Vagina (tissue), 2 donors: Measurements from ENCODE around the gene SLC12A7. TPM values are rescaled to one million over a fixed set of nuclear protein-coding genes. Genes with fewer than 3 reads are reported as not detected.

Experiments
- DNase-seq, 2 donors: peaks; one replicate each; pipeline ENCODE4 v3.0.0-alpha.2; 2017; ENCODE audit errors: extremely low spot score in 2 of 2
- H3K27ac ChIP-seq: fragments of 200-600 bp; sonication (generic); one replicate; pipeline ENCODE4 v1.5.1; 2019
- H3K27me3 ChIP-seq: fragments of 200-600 bp; sonication (generic); one replicate; pipeline ENCODE4 v1.5.1; 2019
- H3K36me3 ChIP-seq, 2 donors: fragments of 200-600 bp; sonication (generic); one replicate each; pipeline ENCODE4 v1.5.1; 2017 to 2019
- H3K4me1 ChIP-seq: fragments of 200-600 bp; sonication (generic); one replicate; pipeline ENCODE4 v1.5.1; 2019
- H3K4me3 ChIP-seq, 2 donors: fragments of 200-600 bp; sonication (generic); 1 replicate in 1 of 2; 2 replicates in 1 of 2; pipeline ENCODE4 v1.5.1; 2016 to 2019
- H3K9me3 ChIP-seq: fragments of 200-600 bp; sonication (generic); one replicate; pipeline ENCODE4 v1.5.1; 2019
- POLR2A ChIP-seq, 2 donors: fragments of 450-650 bp; IDR thresholded peaks; one replicate each; pipeline ENCODE4 v1.6.1; 2017; ENCODE audit warnings: antibody characterized with exemption in 2 of 2, mild to moderate bottlenecking in 2 of 2, moderate library complexity in 2 of 2
- POLR2AphosphoS5 ChIP-seq, 2 donors: sonication (generic); formaldehyde crosslinking; IDR thresholded peaks; one replicate each; pipeline ENCODE4 v1.9.0; 2017; ENCODE audit warnings: antibody characterized with exemption in 2 of 2, mild to moderate bottlenecking in 2 of 2, low read depth in 1 of 2; ENCODE audit not compliant: insufficient read depth in 1 of 2
- intact Hi-C: fragments of 100-400 bp; cut with DNase I; formaldehyde crosslinking; loops from one replicate; pipeline ENCODE4 v1.15.1; 2023
- total RNA-seq: library from RNA; depleted of rRNA; stranded (reverse); fragments of >200 nt; gene quantifications from one replicate; pipeline ENCODE4 v1.2.3, GENCODE V29; 2016
- TF ChIP-seq, protein P1 (sequence below), 3 experiments: fragments of 450-650 bp in 2 of 3; fragments of 200-600 bp in 1 of 3; sonication (generic) in 1 of 3; IDR thresholded peaks; one replicate each; pipeline ENCODE4 v1.5.1; 2017 to 2019; ENCODE audit warnings: antibody characterized with exemption in 3 of 3, mild to moderate bottlenecking in 2 of 3, moderate library complexity in 2 of 3

SLC12A7 gene
- total RNA-seq, 1 donor from 2014 or later = 21.6 TPM

GRCh38 chr5:1037671-1038416 lies 74.0 kb downstream of the SLC12A7 start:
- no peak for DNase-seq
- Histone ChIP-seq H3K4me1 (no peaks in the 10 kb centered on the region), H3K9me3 (no peaks in the 10 kb centered on the region), H3K36me3 (no peaks in the 10 kb centered on the region), H3K27ac (no peak overlapping the region), H3K4me3 (no peak overlapping the region), H3K27me3 (no peaks in the 10 kb centered on the region)
- intact Hi-C loops = no loop called here
- no peak for TF ChIP-seq POLR2A (IDR thresholded peaks at IDR 0.05)
- TF ChIP-seq, protein P1, sequence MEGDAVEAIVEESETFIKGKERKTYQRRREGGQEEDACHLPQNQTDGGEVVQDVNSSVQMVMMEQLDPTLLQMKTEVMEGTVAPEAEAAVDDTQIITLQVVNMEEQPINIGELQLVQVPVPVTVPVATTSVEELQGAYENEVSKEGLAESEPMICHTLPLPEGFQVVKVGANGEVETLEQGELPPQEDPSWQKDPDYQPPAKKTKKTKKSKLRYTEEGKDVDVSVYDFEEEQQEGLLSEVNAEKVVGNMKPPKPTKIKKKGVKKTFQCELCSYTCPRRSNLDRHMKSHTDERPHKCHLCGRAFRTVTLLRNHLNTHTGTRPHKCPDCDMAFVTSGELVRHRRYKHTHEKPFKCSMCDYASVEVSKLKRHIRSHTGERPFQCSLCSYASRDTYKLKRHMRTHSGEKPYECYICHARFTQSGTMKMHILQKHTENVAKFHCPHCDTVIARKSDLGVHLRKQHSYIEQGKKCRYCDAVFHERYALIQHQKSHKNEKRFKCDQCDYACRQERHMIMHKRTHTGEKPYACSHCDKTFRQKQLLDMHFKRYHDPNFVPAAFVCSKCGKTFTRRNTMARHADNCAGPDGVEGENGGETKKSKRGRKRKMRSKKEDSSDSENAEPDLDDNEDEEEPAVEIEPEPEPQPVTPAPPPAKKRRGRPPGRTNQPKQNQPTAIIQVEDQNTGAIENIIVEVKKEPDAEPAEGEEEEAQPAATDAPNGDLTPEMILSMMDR (IDR thresholded peaks at IDR 0.05) = no peak
- TF ChIP-seq POLR2AphosphoS5 (IDR thresholded peaks at IDR 0.05; ENCODE audit: insufficient read depth in 1 of 2, low read depth in 1 of 2) = no peak

DNA sequence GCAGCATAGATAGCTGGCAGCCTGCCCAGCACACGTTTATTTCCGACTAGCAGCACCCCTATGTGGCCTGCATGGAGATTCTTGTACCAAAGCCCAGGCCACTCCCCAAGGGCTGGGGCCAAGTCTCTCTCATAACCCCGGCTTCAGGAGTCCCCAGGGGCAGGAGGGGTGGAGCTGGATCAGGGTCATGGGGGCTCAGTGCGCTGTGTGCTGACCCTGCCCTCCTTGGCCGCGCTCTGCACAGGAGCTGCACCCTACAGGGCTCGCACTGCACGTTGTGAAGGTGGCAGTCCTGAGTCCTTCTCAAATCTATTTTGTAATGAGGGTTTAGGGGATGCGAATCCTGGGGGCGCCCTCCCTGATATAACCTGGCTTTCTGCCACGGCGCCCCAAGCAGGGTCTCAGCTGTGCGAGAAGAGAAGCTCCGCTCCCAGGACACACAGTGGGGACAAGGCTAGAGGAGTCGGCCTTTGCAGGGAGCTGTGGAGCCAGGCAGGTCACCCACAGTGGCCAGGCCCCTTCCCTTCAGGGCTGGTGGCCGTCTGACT lies 74.7 kb downstream of the SLC12A7 start:
- H3K27me3 ChIP-seq = no peaks in the 10 kb centered on the region
- H3K4me1 ChIP-seq = no peaks in the 10 kb centered on the region
- H3K9me3 ChIP-seq = no peaks in the 10 kb centered on the region
- H3K36me3 ChIP-seq = no peaks in the 10 kb centered on the region
- H3K4me3 ChIP-seq = no peak overlapping the region
- intact Hi-C loops = no loop called here
- TF ChIP-seq, protein P1 (IDR thresholded peaks at IDR 0.05) = no peak
- TF ChIP-seq POLR2AphosphoS5 (IDR thresholded peaks at IDR 0.05; ENCODE audit: insufficient read depth in 1 of 2, low read depth in 1 of 2) (no peak), POLR2A (IDR thresholded peaks at IDR 0.05) (no peak)
- no peak for DNase-seq
- H3K27ac ChIP-seq = no peak overlapping the region

GRCh38 chr5:1036504-1037122 lies 75.2 kb downstream of the SLC12A7 start:
- TF ChIP-seq POLR2AphosphoS5 (IDR thresholded peaks at IDR 0.05; ENCODE audit: insufficient read depth in 1 of 2, low read depth in 1 of 2) (no peak), POLR2A (IDR thresholded peaks at IDR 0.05) (no peak)
- TF ChIP-seq, protein P1 (IDR thresholded peaks at IDR 0.05) = no peak
- H3K27me3 ChIP-seq = no peaks in the 10 kb centered on the region
- DNase-seq = no peak
- H3K4me3 ChIP-seq = no peak overlapping the region
- no peaks in the 10 kb centered on the region for H3K4me1 ChIP-seq
- no peaks in the 10 kb centered on the region for H3K36me3 ChIP-seq
- no peaks in the 10 kb centered on the region for H3K9me3 ChIP-seq
- no peak overlapping the region for H3K27ac ChIP-seq
- intact Hi-C loops = no loop called here

DNA sequence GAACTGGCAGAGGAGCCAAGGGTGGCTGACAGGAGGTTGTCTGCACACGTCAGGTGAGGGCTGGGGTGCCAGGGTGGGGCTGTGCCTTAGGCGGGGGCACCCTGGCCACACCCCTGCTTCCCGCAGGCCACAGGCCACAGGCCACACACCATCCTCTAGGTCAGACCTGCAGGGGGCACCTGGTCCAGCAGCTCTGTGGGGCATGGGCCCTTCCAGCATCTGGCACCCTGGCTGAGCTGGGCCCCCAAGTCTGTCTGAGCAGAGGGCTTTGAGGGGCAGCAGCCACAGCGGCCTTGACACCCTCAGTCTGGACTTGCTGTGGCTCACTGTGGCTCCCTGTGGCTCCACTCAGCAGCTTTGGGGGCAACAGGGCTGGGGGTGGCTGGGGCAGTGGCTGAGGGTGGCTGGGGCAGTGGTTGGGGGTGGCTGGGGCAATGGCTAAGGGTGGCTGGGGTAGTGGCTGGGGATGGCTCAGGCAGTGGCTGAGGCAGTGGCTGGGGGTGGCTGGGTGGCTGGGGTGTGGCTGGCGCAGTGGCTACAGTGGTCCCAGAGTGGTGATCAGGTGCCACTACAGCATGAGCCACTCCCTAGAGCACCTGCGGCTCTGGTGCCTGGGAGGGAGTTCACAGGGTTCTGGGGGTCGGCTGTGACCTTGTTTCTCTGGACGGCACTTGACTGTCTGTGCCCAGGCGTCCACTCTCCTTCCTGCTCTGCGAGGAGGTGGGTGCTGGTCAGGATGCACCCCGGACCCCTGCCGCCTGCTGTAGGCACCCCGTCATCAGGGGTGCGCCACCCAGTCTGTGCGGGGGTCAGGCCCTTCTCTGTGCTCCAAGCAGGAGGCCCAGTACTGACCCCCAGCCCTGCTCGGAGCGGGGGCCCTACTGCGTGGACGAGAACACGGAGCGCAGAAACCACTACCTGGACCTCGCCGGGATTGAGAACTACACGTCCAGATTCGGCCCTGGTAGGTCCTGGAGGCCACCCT lies 76.2 kb downstream of the SLC12A7 start:
- intact Hi-C loops = no loop called here
- no peak for DNase-seq
- Histone ChIP-seq H3K36me3 (no peaks in the 10 kb centered on the region), H3K27me3 (no peaks in the 10 kb centered on the region), H3K27ac (no peak overlapping the region), H3K9me3 (no peaks in the 10 kb centered on the region), H3K4me1 (no peaks in the 10 kb centered on the region), H3K4me3 (no peak overlapping the region)
- no peak for TF ChIP-seq POLR2AphosphoS5 (IDR thresholded peaks at IDR 0.05; ENCODE audit: insufficient read depth in 1 of 2, low read depth in 1 of 2)
- TF ChIP-seq, protein P1 (IDR thresholded peaks at IDR 0.05) = no peak
